ENCODE results near the gene MRPS25.

DNA sequence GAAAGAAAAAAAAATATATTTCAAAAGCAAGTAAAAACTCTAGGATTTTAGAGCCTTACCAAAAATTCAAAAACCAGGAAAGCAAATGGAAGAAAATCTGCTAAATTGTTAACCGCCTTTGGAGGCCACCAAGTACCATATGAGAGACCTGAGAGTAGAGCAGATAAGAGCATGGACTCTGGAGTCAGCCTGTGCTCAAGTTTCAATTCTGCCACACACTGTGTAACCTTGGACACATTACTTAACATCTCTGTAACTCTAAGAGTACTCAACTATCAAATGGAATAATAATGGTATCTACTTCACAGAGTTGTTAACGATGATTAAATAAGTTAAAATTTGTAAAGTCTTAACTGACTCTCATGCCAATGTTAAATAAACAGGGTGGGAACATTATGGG, 21.1 kb upstream of the MRPS25 start:
- TF ChIP-seq, protein P1, sequence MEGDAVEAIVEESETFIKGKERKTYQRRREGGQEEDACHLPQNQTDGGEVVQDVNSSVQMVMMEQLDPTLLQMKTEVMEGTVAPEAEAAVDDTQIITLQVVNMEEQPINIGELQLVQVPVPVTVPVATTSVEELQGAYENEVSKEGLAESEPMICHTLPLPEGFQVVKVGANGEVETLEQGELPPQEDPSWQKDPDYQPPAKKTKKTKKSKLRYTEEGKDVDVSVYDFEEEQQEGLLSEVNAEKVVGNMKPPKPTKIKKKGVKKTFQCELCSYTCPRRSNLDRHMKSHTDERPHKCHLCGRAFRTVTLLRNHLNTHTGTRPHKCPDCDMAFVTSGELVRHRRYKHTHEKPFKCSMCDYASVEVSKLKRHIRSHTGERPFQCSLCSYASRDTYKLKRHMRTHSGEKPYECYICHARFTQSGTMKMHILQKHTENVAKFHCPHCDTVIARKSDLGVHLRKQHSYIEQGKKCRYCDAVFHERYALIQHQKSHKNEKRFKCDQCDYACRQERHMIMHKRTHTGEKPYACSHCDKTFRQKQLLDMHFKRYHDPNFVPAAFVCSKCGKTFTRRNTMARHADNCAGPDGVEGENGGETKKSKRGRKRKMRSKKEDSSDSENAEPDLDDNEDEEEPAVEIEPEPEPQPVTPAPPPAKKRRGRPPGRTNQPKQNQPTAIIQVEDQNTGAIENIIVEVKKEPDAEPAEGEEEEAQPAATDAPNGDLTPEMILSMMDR (IDR thresholded peaks at IDR 0.05; ENCODE audit: poor library complexity) = no peak
- TF ChIP-seq EZH2 (IDR thresholded peaks at IDR 0.05; ENCODE audit: borderline replicate concordance) = no peak
